Cerebellar cortex (tissue), 1 donor: ENCODE data around the gene MRPL43.

ENCODE experiments used
- DNase-seq: peaks from one replicate; pipeline ENCODE4 v3.0.0-alpha.2; 2015; ENCODE audit warnings: low spot score

The MRPL43 gene

DNA sequence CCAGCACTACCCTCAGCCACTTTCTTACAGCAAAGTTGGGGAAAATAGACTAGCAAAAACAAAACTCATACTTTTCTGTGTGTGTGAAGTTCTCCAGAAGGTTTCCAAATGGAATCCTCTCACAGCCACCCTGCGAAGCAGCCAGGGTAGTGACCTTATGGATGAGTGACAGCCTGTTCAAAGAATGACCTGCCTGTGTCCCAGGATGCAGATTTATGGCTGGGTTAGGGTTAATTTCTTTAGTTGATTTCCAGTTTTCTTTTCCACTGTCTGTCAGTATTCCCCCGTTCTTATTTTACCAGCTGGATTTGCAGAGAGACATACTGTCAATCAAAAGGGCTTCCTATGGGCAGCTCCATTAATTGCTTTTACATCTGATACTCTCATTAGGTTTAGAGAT is 20.4 kb downstream of the MRPL43 start:
- DNase-seq = no peak

DNA sequence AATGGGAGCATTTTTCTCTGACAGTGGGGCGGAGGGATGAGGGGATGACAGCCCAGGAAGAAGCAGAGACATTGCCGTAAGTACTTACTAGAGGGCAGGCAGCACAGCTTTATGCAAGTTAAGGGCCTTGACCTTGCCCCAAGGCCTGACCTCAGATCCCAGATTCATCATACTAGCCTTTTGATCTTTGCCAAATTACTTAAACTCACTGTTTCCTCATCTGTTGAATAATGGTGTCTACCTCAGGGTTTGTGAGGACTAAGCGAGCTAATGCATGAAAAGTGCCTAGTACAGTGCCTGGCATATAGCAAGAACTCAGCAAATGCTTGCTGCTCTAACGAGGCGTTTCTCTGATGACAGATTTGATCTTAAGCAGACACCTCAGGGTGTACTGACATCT is 21.5 kb downstream of the MRPL43 start:
- DNase-seq = no peak

DNA sequence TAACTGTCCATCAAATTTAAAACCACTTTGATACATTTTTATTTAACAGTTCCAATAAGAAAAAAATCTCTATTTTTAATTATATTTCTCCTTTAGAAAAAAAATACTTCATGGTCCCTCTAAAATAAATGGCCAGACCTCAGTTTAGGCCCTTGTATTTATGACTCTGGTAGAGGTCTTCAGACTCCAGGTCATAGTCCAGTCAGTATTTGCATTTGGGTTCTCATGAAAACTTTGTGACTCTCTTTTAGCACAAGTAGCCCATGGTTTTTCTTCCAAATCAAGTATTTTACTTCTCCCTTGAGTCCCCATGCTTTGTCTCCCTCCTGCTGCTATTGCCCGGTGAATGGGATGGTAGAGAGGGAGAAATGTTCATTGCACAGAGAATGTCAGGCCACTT is 23.5 kb downstream of the MRPL43 start:
- DNase-seq = no peak

DNA sequence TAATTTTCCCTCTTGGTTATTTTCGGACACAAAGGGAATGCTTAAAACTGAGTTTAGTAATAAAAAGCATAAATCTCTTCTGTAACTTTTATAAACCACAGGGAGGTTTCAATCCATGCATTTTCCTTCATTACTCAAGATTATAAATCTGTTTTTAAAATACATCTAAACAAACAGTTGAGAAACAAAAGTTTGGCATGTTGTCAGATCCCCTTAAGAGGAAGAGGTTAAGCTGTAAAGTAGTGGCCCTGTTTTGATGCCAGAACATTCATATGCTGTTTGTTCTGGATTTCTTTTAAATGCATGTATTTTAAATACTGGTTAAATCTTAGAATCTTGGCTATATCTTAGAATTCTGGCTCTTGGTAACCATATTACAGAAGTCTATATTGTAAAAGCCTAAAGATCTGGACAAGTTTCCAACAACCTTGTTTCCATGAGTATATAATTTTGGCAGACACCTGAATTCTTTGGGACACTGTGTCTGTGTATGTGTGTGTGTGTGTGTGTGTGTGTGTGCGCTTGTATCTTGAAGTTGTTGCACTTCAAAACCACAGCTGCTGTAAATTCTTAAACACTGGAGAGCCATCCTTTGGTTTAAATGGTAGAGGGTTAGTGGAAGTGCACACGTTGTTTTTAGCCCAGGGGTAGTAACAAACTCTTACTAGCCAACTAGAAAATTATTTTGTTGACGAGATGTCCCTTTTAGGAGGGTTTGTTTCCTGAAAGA is 24.8 kb downstream of the MRPL43 start:
- no peak for DNase-seq

DNA sequence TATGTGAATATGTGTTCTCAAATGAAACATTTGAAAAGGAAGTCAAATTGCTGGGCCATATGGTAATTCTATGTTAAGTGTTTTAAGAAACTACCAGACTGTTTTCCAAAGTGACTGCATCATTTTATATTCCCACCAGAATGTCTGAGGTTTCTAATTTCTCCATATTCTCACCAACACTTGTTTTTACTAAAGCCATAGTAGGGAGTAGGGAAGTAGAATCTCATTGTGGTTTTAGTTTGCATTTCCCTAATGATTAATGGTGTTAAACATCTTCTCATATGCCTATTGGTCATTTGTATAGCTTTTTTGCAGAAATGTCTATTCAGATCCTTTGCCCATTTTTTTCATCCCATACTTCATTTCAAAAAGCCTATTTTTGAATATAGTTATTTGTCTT is 27.0 kb downstream of the MRPL43 start:
- DNase-seq = no peak

DNA sequence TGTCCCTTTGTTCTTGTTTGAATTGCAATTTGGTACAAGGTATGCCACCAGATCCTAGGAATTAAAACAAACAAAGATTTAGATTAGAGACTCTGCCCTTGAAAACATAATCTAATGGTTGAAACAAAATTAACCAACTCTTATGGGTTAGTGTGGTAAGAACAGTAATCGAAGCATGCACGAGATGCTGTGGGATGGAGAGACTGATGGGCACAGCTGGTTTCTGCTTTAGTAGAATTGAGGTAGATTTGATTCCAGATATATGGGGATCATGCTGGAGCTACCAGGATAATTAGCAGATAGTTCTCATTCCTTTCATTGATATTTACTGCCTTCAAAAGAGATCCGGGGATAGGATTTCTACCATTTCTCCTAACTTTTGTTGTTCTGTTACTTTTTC is 38.4 kb downstream of the MRPL43 start:
- DNase-seq = no peak

DNA sequence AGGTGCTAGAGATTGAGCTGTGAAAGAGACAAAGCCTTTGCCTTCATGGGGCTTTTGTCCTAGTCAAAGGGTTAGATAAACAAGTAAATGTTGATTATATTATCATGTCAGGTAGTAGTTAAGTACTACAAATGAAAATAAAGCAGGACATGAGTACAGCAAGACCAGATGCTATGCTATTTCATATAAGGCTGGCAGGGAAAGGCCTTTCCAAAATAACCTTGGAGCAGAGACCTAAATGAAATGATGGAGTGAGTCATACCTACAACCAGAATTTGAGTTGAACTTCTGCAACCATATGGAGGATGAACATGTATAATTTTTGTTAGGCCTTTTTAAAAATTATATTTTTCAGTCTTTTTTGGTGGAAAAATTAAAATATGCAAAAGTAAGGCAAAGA is 41.5 kb downstream of the MRPL43 start:
- DNase-seq = no peak

DNA sequence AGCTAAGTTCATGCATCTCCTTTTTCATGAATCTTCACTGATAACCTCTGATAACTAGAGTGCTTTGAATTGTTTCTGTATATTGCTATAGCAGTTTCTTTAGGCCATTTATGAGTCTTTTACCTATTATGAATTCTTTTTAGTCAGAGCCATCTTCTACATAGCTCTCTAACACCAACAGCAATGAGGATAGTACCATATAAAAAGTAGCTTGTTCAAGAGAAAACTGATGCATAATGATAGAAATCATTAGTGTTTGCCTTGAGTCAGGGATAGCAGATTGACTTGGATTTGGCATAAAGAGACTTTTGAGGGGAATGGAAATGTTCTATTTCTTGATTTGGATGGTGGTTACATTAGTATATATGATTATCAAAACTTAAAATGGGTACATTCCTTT is 43.8 kb downstream of the MRPL43 start:
- no peak for DNase-seq

DNA sequence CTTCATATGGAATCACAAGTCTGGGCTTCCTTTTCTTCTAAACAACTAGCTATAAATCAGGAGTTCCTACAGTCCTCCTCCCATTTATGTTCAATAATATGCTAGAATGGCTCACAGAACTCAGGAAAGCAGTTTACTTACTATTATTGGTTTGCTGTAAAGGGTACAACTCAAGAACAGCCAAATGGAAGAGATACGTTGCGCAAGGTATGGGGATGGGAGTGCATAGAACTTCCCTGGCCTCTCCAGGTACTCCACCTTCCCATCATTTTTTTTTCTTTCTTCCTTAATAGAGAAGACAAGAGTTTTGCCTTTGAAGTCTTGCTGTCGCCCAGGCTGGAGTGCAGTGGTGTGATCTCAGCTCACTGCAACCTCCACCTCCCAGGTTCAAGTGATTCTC is 45.1 kb downstream of the MRPL43 start:
- no peak for DNase-seq

DNA sequence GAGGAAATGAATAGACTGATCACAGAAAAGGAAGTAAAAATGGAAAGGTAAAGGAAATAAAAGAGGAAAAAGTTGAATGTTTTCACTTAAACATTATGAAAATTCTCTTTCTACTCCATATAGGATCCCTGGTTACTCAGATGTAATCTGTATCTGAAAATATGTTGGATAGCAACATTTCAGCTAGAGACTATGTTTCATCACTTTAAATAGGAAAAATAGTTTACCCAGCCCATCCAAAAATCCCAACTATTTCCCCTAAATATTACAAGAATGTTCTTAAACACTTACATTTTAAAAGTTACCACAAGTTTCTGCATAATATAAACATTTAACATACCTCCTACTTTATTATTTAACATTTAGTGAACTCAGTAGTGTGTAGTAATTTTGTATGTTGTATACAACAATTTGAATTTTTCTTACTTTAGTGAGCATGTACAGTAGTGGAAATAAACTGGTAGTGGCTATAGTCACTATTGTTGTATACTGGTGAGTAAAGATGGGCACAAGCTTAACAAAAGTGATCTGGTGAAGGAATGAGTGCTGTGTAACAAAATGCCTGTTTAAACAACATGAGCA is 47.4 kb downstream of the MRPL43 start:
- DNase-seq = no peak
